Activated naive CD4-positive, alpha-beta T cell (primary cell): ENCODE measurements around the gene TSPAN15.
"Not testable (repeated sequence)": the region's sequence is repeated elsewhere in the genome, so short reads cannot be mapped to it uniquely, and the experiment has no call there.

Source experiments
- DNase-seq, 4 experiments: peaks; one replicate each; lab custom pipeline; 2025; lab: John Stamatoyannopoulos, UW

The TSPAN15 gene

DNA sequence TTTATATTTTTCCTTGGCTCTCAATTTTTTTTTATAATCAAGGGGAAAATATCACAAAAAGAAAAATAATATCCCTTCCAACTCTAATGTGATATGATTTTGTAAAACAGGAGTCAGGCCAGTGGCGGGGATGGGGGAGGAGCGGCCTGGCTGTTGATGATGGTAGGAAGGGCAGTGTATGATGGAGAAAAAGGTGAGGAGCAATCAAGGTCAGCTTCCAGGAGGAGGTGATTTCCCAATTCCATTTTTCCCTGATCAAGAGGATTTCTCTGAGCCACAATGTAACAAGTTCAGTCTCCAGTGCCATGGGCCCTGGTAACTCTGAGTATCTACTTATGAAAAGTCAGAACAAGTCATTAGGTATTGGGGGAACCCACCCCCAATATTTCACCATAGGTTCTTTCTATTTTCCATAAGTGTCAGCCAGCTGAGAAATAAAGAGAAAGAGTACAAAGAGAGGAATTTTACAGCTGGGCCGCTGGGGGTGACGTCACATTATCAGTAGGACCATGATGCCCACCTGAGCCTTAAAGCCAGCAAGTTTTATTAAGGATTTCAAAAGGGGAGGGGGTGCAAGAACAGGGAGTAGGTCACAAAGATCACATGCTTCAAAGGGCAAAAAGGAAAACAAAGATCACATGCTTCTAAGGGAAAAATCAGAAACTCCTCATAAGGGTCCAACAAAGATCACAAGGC, 37.0 kb downstream of the TSPAN15 start:
- DNase-seq = not testable (repeated sequence)

DNA sequence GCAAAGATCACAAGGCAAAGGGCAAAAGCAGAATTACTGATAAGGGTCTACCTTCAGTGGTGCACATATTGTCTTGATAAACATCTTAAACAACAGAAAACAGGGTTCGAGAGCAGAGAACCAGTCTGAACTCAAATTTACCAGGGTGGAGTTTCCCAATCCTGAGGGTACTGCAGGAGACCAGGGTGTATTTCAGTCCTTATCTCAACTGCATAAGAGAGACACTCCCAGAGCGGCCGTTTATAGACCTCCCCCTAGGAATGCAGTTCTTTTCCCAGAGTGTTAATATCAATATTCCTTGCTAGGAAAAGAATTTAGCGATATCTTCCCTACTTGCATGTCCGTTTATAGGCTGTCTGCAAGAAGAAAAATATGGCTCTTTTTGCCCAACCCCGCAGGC, 37.6 kb downstream of the TSPAN15 start:
- DNase-seq = not testable (repeated sequence)

DNA sequence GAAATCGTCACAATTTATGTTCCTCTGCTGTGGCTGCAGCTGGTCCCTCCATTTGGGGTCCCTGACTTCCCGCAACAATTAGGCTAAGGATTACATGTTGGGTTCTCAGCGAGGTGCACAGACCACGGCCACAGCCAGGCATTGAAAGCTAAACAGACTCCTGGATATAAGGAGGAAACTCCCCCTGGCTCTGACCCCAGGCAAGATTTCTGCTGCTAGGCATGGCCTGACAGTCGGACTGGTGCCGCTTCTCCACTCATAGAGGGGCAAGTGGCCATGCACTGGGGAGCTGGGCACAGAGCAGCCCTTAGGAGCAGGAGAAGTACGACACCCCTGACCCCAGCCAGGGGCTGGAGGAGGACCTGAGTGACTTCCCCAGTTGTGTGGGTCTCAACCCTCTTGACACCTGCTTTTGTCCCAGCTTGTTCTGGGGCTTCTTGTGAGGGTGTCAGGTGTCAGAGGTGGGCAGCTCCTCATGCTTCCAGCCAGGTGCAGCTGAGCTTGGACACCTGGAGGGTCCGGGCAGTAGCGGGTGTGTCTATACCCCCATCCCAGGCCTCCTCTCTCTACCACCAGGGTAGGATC, 38.3 kb downstream of the TSPAN15 start:
- no peak for DNase-seq

DNA sequence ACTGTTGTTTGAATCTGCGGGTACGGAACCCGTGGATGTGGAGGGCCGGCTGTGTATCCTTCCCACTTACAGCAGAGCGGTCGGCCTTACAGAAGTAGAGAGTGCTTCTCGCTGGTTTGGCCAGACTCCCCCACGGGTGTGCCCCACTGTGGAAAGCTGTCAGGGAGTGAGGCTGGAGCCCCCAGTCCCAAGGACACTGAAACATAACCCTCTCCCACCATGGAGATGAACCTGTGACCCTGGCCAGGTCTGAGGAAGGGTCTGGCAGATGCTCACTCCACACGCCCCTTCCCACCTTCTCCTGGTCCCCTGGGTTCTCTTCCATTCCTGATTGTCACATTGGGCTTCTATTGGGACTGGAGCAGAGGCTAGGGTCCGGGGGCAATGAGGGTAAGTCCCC, 39.6 kb downstream of the TSPAN15 start:
- DNase-seq = no peak

DNA sequence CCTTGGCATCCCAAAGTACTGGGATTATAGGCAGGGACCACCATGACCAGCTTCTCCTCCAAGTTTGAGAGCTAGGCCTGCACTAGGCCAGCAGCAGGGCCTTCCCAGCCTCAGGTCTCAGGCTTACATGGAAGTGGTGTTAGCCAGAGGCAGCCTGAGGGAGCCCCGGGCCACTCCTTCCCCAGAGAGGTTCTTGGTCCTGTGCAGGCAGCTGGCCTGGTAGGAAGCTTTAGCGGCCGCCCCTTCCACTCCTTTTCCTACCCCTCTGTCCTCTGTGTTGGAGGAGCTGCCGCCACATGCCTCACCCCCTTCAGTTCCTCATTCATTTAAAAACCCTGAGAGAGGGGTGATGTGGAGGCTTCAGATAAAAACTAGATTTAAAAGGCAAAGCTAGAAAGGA, 40.3 kb downstream of the TSPAN15 start:
- DNase-seq = no peak

DNA sequence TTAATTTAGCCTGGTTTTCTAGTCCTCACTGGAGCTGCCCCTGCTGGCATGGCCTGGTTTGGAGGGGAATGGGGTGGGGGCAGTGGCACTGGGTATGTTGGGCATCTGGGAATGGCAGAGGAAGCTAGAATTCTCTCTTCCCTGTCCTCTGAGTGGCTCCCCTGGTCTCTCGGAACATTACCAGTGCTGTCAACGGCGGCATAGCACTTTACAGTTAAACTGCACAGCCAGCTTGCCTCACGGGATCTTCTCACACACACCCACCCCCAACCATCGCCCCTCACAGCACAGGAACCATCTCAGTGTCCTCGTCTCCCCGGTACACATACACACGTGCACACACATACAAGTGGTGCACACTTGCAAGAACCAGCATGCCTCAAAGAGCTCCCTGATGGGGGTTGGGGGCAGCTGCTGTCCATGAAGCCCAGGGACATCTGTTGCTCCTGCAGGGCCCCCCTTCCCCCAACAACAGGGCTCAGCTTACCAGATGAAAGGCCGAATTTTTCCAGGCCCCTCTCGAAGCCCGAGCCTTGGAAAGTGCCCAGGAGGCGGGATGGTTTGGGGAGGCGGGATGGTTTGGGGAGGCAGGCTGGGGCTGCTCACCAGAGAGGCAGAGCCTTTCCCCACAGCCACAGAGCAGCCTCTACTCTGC, 41.0 kb downstream of the TSPAN15 start:
- DNase-seq = no peak

DNA sequence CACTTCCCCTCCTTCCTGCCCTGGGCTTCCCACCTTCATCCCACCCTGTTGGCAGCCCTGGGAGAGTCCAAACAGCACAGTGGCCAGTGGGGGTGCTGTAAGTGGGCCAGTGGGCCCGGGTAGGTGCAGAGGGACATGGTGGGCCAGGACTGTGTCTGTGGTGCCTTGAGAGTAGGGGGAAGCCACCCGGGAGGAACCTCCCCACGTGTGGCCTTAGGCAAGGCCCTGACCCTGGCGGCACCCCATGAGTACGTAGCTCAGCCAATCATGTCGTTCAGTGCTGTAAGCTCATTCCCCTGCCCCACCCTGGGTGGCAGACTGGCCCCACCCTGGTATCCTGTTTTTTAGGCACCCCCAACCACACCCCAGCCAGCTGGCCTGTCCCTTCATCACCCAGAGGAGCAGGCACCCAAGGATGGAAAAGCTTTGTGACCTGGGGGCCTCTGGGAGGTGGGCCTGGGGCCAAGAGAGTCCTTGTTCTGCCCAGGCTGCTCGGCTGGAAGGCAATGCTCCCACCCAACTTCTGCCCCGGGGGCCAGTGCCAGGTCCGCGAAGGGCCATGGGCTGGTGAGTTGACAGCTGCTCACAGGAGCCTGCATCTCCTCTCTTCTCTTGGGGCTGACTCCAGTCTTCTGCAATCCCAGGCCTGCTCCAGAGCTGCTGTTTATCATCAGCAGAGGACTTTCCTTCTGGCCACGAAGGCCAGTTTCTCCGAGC, 41.6 kb downstream of the TSPAN15 start:
- DNase-seq = no peak

DNA sequence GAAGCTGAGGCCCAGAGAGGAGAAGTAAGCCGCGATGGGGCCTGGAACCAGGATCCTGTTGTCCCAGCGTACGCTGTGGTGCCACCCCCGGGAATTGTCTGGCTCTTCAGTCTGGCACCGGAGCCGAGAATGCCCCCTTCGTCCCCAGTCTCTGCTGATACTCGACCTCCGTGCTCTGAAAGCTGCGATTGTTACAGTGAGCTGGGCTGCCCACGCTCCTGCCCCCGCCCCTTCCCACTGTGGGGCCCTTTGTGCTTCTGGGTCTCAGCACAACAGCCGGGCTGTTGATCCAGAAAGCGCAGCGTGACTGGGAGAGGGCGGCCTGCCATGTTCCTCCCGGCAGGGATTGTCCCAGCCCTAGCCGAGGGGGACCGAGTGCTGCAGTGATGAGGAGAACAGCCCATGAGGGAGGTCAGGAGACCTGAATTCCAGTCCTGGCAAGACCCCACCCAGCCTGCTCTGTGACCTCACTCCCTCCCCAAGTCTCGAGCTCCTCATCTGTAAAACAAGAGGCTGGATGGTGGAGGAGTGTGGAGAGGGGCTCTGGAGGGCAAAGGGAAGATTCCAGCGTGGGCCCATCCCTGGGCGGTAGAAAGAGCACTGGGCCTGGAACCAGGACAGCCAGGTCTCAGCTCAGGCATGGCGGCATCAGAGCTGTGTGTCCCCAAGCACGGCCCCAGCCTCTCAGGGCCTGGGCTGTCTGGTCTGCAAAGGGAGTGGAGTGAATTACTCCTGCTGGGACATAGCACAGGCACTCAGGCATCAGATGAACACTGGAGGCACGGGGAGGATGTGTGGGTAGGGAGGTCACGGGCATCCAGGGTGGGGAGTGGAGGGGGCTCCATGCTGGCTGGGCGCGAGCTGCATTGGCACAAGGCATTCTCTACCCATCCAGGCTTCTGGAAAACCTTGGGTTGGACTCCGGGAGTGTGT, 43.6 kb downstream of the TSPAN15 start:
- DNase-seq = no peak

DNA sequence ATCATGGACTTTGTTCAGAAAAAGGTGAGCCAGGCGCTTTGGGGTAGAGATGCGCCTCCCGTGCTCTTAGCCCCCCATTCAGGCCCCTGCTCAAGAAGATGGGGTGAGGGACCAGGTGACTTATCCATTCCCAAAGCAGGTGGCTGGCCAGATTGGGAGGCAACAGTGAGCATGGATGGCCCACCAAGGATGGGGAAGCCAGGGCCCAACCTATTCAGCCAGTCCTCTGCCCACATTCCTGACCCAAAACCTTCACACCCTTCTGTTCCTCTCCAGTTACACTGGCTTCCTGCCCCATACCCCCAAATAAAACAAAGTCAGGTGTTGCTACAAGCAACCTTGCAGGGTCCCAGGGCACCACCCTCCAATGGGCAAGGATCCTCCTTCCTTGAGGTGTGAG, 44.4 kb downstream of the TSPAN15 start:
- DNase-seq = no peak

DNA sequence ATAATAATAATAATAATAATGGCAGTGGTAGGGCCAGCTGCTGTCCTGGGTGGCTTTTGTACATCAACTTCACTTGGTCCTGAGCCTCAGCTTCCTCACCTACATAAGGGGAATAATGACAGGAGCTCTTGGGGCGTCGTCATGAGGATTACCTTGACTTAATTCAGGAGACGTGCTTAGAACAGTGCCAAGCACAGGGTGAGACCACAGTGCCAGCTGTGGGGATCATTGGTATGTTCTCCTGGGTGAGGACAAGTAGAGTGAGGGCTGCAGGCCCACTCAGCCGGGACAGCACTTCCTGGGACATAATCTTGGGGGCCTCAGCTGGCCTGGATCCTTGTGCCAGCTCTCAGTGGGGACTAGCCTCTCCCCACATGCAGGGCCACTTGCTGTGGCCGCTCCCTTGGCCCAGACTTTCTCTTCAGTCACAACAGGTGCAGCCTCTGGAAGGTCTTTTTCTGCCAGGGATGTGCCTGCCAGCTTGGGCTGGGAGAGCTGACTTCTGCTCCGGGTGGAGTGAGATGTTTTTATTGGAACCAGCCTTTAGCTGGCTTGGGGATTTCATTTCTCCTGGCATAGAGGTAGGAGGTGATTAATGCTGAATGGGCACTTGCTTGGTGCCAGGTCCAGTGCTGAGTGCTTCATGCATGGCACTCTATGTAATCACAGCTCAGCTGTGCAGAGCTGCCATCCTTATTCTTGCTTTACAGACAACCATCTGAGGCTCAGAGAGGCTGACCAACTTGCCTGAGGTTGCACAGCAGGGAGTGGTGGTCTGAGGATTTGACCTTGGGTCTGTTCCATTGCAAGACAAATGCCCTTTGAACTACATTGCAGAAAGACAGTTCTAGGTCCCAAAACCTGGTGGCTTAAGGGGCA, 45.3 kb downstream of the TSPAN15 start:
- DNase-seq = no peak

DNA sequence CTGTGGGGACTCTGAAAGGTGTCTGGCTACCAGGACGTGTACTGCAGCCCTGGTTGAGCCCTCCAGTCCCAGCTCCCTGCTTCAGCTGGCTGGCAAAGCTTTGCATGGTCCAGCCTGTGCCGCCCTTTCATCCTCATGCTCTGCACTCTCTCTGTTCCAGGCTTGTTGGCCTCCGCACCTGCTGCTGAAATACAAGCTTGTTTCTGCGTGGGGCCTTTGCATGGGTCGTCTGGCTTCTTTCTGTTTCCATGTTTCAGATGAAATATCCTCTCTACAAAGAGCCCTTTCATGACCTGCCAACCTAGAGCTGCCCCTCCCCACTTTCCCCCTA, 45.9 kb downstream of the TSPAN15 start:
- no peak for DNase-seq

DNA sequence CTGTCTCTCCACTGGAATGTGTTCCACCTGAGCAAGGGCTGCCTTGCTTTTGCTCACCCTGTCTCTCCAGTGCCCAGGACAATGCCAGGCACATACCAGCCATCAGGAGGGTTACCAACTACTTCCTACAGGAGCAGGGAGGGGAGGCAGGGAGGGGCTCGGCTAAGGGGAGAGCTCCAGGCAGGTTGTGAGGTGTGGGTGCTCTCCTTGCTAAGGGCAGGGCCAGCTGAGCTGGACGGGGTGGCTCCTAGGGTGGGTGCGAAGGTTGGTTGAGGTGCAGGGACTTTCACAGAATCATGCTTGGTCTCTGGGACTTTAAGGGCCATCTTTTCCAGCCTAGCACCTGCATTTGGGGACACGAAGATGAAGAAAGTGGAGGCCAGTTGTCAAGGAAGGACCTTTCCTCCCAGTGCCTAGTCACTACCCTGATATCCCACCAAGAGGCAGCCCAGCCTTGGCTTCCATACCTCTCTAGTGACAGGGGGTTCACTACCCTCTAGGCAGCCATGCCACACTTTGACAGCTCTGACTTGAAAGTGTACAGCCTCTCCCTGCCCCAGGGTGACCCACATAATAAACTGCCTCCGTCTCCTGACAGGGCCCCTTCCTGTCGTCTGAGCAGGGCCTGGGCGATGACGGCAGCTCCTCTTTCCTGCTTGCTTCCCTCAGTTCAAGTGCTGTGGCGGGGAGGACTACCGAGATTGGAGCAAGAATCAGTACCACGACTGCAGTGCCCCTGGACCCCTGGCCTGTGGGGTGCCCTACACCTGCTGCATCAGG, 46.5 kb downstream of the TSPAN15 start:
- DNase-seq = no peak

DNA sequence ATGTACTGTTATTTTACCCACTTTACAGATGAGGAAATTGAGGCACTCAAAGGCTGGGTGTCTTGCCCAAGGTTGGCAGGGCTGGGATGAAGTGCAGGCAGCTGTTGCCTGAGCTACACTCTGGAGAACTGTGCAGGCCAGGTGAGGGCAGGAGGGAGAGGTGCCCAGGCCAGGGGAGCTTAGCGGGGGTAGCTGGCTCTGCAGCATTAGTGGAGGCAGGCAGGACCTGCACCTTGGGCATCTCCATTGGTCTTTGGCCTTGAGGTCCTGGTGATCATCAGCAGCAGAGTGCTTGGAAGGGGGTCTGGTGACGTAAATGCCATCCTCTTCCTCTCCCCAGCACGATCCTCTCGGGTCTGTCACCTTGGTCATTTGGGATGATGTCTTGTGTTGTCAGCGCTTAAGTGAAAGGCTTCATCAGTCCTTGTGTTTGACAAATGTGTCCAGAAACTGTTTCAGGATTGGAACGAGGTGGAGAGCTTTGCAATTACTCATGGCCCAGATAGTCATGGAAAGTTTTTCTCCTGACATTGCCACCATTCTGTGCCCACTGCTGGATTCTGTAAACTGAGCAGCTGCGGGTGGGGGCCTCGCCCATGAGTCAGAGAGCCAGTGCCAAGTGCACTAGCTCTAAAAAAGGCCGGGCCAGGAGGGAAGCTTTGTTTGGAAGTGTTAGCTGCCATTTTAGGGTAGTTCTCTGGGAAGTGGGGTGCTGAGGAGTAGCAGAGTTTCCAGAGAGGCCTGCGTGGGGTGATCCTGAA, 47.6 kb downstream of the TSPAN15 start:
- DNase-seq = no peak

DNA sequence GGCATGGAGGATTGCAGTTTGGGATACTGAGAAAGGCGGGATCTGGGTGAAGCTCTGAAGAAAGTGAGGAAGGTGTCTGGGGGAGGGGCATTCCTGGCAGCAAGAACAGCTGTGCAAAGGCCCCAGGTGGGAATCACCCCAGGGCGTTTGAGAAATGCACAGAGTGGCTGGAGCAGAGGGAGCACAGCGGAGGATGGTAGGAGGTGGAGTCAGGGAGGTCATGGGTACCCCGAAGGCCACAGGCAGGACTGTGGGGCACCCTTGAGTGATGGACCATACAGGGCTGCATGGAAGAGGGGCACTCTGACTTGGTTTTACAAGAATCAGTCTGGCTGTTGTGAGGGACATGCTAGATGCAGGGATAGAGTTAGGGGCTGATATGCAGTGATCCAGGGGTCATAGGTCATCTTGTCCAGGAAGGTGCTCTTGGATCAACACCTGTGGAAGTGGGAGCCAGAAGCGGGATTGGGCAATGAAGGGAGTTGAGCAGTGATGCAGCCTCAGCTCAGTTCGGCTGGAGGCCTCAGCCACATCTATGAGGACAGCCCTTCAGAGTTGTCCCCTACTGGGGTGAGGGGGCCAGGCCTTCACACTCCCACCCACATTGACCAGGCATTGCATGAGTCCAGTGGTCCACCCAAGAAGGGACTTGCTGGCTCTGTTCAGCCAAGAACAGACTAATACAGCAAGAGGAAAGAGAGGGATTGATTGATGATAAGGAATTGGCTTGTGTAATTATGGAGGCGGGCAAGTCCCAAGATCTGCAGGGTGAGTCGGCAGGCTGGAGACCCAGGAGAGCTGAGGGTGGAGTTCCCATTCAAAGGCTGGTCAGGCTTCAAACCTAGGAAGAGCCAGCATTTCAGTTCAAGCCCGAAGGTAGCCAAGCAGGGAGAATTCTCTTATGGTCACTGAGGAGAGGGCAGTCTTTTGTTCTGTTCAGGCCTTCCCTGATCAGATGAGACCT, 48.7 kb downstream of the TSPAN15 start:
- no peak for DNase-seq

DNA sequence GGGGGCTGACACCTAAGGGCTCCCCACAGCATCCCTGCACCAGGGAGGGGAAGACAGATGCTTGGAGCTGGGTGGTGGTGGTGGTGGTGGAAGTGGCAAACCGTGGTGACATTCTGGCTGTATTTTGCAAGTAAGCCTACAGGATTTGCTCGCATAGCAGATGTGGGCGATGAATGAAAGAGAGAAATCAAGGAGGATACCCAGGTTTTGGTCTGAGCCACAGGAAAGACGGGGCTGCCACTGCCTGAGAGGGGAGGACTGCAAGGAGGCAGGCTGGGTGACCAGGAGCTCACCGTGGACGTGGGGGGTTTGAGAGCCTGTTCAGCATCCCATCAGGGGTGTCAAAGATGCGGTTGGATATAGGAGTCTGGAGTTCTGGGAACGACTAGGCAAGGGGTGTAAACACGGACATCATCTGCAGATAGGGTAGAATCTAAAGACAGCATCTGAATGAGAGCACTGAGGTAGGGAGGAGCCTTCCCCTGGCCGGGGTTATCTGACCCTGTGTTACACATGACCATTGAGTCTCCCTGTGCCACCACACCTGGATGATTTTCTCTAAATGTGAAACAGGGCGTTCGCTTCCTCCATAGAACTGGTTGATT, 49.7 kb downstream of the TSPAN15 start:
- DNase-seq = no peak

DNA sequence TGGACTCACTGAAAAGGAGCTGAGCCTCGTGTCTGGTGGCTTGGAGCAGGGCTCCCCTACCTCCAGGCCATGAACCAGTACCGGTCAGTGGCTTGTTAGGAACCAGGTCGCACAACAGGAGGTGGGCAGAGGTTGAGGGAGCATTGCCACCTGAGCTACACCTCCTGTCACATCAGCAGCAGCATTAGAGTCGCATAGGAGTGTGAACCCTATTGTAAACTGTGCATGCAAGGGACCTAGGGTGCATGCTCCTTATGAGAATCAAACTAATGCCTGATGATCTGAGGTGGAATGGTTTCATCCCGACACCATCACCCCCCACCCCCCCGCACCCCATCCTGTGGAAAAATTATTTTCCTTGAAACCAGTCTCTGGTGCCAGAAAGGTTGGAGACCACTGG, 50.4 kb downstream of the TSPAN15 start:
- DNase-seq = no peak

DNA sequence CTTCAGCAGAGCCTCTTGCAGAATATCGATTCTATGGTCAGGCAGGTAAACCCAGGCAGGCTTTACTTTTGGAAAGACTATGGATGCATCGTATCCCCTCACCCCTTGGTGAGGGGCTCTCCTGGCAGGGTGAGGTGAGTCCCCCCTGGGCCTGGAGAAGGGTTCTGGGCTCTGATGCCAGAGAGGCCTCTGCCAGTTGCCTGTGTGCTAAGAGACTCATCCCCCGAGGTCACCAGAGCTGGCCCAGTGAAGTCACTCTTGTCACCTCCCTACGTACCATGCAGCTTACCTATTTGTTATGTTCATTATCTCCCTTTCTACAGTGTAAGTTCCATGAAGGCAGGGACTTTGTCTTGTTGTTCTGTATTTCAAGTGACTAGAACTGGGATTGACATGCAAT, 51.3 kb downstream of the TSPAN15 start:
- DNase-seq = no peak
